Liver (tissue), 9 donors: ENCODE data around the gene C21orf58. TPM values are rescaled to one million over a fixed set of nuclear protein-coding genes. Genes with fewer than 3 reads are reported as not detected.

Experiments used
- DNase-seq: peaks from one replicate; pipeline ENCODE4 v3.0.0-alpha.2; 2017; ENCODE audit warnings: low spot score
- H3K27ac ChIP-seq, 2 donors: one replicate each; pipeline ENCODE4 v1.7.0; 2013; ENCODE audit warnings: inconsistent platforms in 2 of 2, low read length in 2 of 2, control low read depth in 1 of 2, low read depth in 1 of 2, mild to moderate bottlenecking in 1 of 2
- H3K27me3 ChIP-seq, 4 donors: one replicate each; pipeline versions ENCODE4 v1.6.1 to v1.7.0; 2013; ENCODE audit warnings: low read length in 3 of 4, inconsistent platforms in 1 of 4, mild to moderate bottlenecking in 1 of 4, moderate library complexity in 1 of 4; ENCODE audit not compliant: control insufficient read depth in 4 of 4, insufficient read depth in 4 of 4
- H3K36me3 ChIP-seq, 4 donors: one replicate each; pipeline versions ENCODE4 v1.6.1 to v1.7.0; 2013; ENCODE audit warnings: low read length in 3 of 4, mild to moderate bottlenecking in 3 of 4, low read depth in 1 of 4, moderate library complexity in 1 of 4; ENCODE audit not compliant: control insufficient read depth in 4 of 4, insufficient read depth in 3 of 4
- H3K4me1 ChIP-seq, 4 donors: one replicate each; pipeline versions ENCODE4 v1.6.1 to v1.7.0; 2013; ENCODE audit warnings: low read length in 3 of 4, mild to moderate bottlenecking in 3 of 4, moderate library complexity in 1 of 4; ENCODE audit not compliant: control insufficient read depth in 4 of 4, insufficient read depth in 4 of 4
- H3K4me3 ChIP-seq, 3 donors: one replicate each; pipeline versions ENCODE4 v1.6.1 to v1.7.0; 2013; ENCODE audit warnings: low read length in 3 of 3, control low read depth in 1 of 3, low read depth in 1 of 3, mild to moderate bottlenecking in 1 of 3
- H3K9ac ChIP-seq, 2 donors: one replicate each; pipeline ENCODE4 v1.7.0; 2013; ENCODE audit warnings: low read length in 2 of 2, mild to moderate bottlenecking in 2 of 2, moderate library complexity in 2 of 2, control low read depth in 1 of 2, low read depth in 1 of 2
- H3K9me3 ChIP-seq, 4 donors: one replicate each; pipeline versions ENCODE4 v1.6.1 to v1.7.0; 2013; ENCODE audit warnings: low read length in 3 of 4; ENCODE audit not compliant: control insufficient read depth in 4 of 4
- EGR1 ChIP-seq, 2 donors: IDR thresholded peaks; 2 replicates each; pipeline ENCODE4 v1.6.1; 2016 to 2018; ENCODE audit warnings: antibody characterized with exemption in 2 of 2, low read depth in 2 of 2
- FOXA1 ChIP-seq: IDR thresholded peaks from 2 replicates; pipeline ENCODE4 v1.6.1; 2016; ENCODE audit warnings: antibody characterized with exemption
- FOXA2 ChIP-seq: IDR thresholded peaks from 2 replicates; pipeline ENCODE4 v1.6.1; 2016; ENCODE audit warnings: antibody characterized with exemption
- GABPA ChIP-seq, 2 donors: IDR thresholded peaks in 1 of 2; conservative IDR thresholded peaks in 1 of 2; 2 replicates each; pipeline ENCODE4 v1.6.1; 2016; ENCODE audit warnings: antibody characterized with exemption in 2 of 2, mild to moderate bottlenecking in 1 of 2, moderate library complexity in 1 of 2
- HNF4A ChIP-seq, 2 donors: conservative IDR thresholded peaks; 2 replicates each; pipeline ENCODE4 v1.6.1; 2016; ENCODE audit warnings: antibody characterized with exemption in 2 of 2, mild to moderate bottlenecking in 2 of 2
- HNF4G ChIP-seq: IDR thresholded peaks from 2 replicates; pipeline ENCODE4 v1.6.1; 2016; ENCODE audit warnings: antibody characterized with exemption
- JUND ChIP-seq, 2 donors: IDR thresholded peaks; 2 replicates each; pipeline ENCODE4 v1.6.1; 2016; ENCODE audit warnings: antibody characterized with exemption in 2 of 2
- MAX ChIP-seq: IDR thresholded peaks from 2 replicates; pipeline ENCODE4 v1.6.1; 2016; ENCODE audit warnings: antibody characterized with exemption
- NR2F2 ChIP-seq: IDR thresholded peaks from 2 replicates; pipeline ENCODE4 v1.6.1; 2016; ENCODE audit warnings: antibody characterized with exemption
- RAD21 ChIP-seq, 2 donors: IDR thresholded peaks; 2 replicates each; pipeline ENCODE4 v1.6.1; 2016; ENCODE audit warnings: antibody characterized with exemption in 2 of 2, mild to moderate bottlenecking in 2 of 2
- RXRA ChIP-seq, 2 donors: IDR thresholded peaks; 2 replicates each; pipeline ENCODE4 v1.6.1; 2017 to 2018; ENCODE audit warnings: antibody characterized with exemption in 2 of 2, mild to moderate bottlenecking in 1 of 2
- SP1 ChIP-seq: IDR thresholded peaks from 2 replicates; pipeline ENCODE4 v1.6.1; 2018; ENCODE audit warnings: antibody characterized with exemption, mild to moderate bottlenecking
- TAF1 ChIP-seq: conservative IDR thresholded peaks from 2 replicates; pipeline ENCODE4 v1.6.1; 2016; ENCODE audit warnings: antibody characterized with exemption, mild to moderate bottlenecking
- YY1 ChIP-seq: IDR thresholded peaks from 2 replicates; pipeline ENCODE4 v1.6.1; 2016; ENCODE audit warnings: antibody characterized with exemption, mild to moderate bottlenecking
- WGBS: extraction: QIAGEN DNeasy Blood & Tissue Kit; methylation state at CpG from one replicate; pipeline ENCODE4 v1.1.7; 2013; 5-methylcytosine and 5-hydroxymethylcytosine counted together
- polyA plus RNA-seq, 2 donors: library from polyadenylated mRNA; stranded (reverse) in 1 of 2; unstranded in 1 of 2; fragments of 200-250 nt in 1 of 2; fragments of >200 nt in 1 of 2; fragmentation: Nextera tagmentation in 1 of 2; extraction: Ambion mirVana in 1 of 2; gene quantifications; one replicate each; pipeline versions ENCODE4 v1.2.1 to v1.2.3, GENCODE V29; 2013 to 2015
- total RNA-seq, 2 donors: library from RNA; depleted of rRNA; stranded (reverse); fragments of >200 nt; gene quantifications; one replicate each; pipeline ENCODE4 v1.2.3, GENCODE V29; 2014
- TF ChIP-seq, protein P1 (sequence below): IDR thresholded peaks from 2 replicates; pipeline ENCODE4 v1.6.1; 2016; ENCODE audit warnings: antibody characterized with exemption
- TF ChIP-seq, protein P2 (sequence below): fragments of 150-350 bp; IDR thresholded peaks from 2 replicates; pipeline ENCODE4 v1.5.1; 2017; ENCODE audit warnings: improper control_type of control experiment, low read depth, low read length; ENCODE audit not compliant: missing input control
- TF ChIP-seq, protein P3 (sequence below): IDR thresholded peaks from 2 replicates; pipeline ENCODE4 v1.6.1; 2016; ENCODE audit warnings: antibody characterized with exemption, mild to moderate bottlenecking
- TF ChIP-seq, protein P4 (sequence below): IDR thresholded peaks from 2 replicates; pipeline ENCODE4 v1.6.1; 2016; ENCODE audit warnings: antibody characterized with exemption
- donor health status: healthy.
- donor health status: healthy.
- donor health status: healthy.
- donor health status: healthy.
- donor health status: healthy.

The C21orf58 gene
- total and polyA plus RNA-seq, 4 donors, result 0.59 to 17.7 (median 0.68) TPM

DNA sequence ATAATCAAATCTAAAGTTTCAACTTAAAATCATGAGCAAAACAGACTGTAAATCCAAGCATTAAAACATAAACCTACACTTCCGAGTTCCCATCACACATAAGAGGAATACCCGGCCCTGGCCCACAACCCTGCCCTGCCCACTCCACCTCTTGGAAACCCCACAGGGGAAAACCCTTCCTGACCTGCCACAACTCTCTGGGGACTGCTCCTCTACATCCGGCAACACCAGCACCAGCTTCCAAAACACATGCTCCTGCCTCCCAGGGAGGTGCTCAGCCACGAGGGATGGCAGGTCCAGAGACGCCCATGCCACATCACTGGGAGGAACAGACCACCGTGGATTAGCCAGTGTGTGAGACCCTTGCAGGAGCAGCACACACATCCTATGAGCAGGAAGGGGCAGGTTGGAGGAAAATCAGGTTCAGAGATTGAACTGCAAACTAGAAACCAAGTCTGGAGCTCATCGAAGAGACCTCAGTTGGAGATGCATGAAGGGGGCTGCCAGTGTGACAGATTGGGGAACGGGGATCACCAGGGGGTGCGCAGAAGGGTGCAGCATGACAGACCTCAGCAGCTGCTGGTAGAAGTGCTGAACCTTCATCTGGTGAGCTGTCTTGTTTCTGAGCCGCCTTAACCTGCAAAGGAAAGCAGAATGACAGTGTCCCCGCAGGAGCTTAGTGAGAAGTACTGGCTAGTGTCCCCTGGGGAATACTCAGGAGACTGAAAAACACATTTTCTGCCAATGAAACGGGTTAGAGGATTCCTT lies 69.3 kb downstream of the C21orf58 start:
- H3K4me3 ChIP-seq, result no peak overlapping the region
- H3K27ac ChIP-seq, result no peak overlapping the region
- H3K4me1 ChIP-seq, result no peaks in the 10 kb centered on the region
- H3K9ac ChIP-seq, result no peak overlapping the region
- TF ChIP-seq, protein P1, sequence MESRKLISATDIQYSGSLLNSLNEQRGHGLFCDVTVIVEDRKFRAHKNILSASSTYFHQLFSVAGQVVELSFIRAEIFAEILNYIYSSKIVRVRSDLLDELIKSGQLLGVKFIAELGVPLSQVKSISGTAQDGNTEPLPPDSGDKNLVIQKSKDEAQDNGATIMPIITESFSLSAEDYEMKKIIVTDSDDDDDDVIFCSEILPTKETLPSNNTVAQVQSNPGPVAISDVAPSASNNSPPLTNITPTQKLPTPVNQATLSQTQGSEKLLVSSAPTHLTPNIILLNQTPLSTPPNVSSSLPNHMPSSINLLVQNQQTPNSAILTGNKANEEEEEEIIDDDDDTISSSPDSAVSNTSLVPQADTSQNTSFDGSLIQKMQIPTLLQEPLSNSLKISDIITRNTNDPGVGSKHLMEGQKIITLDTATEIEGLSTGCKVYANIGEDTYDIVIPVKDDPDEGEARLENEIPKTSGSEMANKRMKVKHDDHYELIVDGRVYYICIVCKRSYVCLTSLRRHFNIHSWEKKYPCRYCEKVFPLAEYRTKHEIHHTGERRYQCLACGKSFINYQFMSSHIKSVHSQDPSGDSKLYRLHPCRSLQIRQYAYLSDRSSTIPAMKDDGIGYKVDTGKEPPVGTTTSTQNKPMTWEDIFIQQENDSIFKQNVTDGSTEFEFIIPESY, result no peak
- TF ChIP-seq, protein P2, sequence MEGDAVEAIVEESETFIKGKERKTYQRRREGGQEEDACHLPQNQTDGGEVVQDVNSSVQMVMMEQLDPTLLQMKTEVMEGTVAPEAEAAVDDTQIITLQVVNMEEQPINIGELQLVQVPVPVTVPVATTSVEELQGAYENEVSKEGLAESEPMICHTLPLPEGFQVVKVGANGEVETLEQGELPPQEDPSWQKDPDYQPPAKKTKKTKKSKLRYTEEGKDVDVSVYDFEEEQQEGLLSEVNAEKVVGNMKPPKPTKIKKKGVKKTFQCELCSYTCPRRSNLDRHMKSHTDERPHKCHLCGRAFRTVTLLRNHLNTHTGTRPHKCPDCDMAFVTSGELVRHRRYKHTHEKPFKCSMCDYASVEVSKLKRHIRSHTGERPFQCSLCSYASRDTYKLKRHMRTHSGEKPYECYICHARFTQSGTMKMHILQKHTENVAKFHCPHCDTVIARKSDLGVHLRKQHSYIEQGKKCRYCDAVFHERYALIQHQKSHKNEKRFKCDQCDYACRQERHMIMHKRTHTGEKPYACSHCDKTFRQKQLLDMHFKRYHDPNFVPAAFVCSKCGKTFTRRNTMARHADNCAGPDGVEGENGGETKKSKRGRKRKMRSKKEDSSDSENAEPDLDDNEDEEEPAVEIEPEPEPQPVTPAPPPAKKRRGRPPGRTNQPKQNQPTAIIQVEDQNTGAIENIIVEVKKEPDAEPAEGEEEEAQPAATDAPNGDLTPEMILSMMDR, result no peak
- TF ChIP-seq GABPA (IDR thresholded peaks at IDR 0.05 in 1 of 2, conservative IDR thresholded peaks at IDR 0.05 in 1 of 2), result no peak
- no peak for TF ChIP-seq FOXA1
- no peak for TF ChIP-seq JUND (IDR thresholded peaks at IDR 0.05)
- TF ChIP-seq, protein P3, sequence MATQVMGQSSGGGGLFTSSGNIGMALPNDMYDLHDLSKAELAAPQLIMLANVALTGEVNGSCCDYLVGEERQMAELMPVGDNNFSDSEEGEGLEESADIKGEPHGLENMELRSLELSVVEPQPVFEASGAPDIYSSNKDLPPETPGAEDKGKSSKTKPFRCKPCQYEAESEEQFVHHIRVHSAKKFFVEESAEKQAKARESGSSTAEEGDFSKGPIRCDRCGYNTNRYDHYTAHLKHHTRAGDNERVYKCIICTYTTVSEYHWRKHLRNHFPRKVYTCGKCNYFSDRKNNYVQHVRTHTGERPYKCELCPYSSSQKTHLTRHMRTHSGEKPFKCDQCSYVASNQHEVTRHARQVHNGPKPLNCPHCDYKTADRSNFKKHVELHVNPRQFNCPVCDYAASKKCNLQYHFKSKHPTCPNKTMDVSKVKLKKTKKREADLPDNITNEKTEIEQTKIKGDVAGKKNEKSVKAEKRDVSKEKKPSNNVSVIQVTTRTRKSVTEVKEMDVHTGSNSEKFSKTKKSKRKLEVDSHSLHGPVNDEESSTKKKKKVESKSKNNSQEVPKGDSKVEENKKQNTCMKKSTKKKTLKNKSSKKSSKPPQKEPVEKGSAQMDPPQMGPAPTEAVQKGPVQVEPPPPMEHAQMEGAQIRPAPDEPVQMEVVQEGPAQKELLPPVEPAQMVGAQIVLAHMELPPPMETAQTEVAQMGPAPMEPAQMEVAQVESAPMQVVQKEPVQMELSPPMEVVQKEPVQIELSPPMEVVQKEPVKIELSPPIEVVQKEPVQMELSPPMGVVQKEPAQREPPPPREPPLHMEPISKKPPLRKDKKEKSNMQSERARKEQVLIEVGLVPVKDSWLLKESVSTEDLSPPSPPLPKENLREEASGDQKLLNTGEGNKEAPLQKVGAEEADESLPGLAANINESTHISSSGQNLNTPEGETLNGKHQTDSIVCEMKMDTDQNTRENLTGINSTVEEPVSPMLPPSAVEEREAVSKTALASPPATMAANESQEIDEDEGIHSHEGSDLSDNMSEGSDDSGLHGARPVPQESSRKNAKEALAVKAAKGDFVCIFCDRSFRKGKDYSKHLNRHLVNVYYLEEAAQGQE, result no peak
- TF ChIP-seq FOXA2, result no peak
- TF ChIP-seq RAD21 (IDR thresholded peaks at IDR 0.05), result no peak
- TF ChIP-seq, protein P4, sequence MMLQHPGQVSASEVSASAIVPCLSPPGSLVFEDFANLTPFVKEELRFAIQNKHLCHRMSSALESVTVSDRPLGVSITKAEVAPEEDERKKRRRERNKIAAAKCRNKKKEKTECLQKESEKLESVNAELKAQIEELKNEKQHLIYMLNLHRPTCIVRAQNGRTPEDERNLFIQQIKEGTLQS, result no peak
- TF ChIP-seq TAF1, result no peak
- TF ChIP-seq SP1, result no peak
- TF ChIP-seq RXRA (IDR thresholded peaks at IDR 0.05), result no peak
- TF ChIP-seq HNF4A (conservative IDR thresholded peaks at IDR 0.05), result no peak
- TF ChIP-seq HNF4G, result no peak
- no peak for TF ChIP-seq MAX
- TF ChIP-seq EGR1 (IDR thresholded peaks at IDR 0.05; ENCODE audit: low read depth in 2 of 2), result no peak
- TF ChIP-seq YY1, result no peak
- no peak for TF ChIP-seq NR2F2
- H3K27me3 ChIP-seq, result no peaks in the 10 kb centered on the region
- H3K36me3 ChIP-seq, result peaks cover 13 to 86% (median 66%) of the 10 kb centered on the region in 4 donors
- 93% methylated on average over 12 of the region's 12 CpGs for WGBS
- no peak for DNase-seq
- no peaks in the 10 kb centered on the region for H3K9me3 ChIP-seq
